OCI-LY7 (cell line): Measurements from ENCODE around the gene BMAL1.

Experiments used
- EZH2phosphoT487 ChIP-seq: fragments of 200-600 bp; sonication (generic); IDR thresholded peaks from 2 replicates; pipeline ENCODE4 v1.6.1; 2018; ENCODE audit warnings: low read depth, borderline replicate concordance, mild to moderate bottlenecking, mixed run types, antibody characterized with exemption, low read length, moderate library complexity, mixed read lengths
- TF ChIP-seq, protein P1 (sequence below): fragments of 200-600 bp; sonication (generic); conservative IDR thresholded peaks from 2 replicates; pipeline ENCODE4 v1.5.1; 2014; ENCODE audit warnings: mild to moderate bottlenecking, antibody characterized with exemption, low read length, moderate library complexity, mixed read lengths

DNA sequence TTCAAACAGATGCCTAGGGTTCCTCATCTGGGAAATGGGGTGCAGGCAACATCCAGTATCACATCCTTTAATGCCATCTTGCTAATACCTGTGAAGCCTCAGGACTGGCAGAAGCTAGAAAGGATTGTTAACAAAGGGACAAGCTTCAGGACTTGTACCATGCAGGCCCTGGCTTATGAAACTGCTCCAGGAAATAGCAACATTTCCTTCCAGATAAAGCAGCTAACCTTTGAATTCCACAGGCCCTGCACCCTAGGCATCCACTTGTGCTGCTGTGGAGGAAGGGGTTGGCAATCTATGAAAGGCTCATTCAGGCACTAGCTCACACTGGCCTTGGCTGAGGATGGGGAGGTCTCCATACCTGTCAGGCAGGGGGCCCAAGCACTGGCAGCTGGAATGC, 98.2 kb downstream of the BMAL1 start:
- TF ChIP-seq EZH2phosphoT487: no peak
- TF ChIP-seq, protein P1, sequence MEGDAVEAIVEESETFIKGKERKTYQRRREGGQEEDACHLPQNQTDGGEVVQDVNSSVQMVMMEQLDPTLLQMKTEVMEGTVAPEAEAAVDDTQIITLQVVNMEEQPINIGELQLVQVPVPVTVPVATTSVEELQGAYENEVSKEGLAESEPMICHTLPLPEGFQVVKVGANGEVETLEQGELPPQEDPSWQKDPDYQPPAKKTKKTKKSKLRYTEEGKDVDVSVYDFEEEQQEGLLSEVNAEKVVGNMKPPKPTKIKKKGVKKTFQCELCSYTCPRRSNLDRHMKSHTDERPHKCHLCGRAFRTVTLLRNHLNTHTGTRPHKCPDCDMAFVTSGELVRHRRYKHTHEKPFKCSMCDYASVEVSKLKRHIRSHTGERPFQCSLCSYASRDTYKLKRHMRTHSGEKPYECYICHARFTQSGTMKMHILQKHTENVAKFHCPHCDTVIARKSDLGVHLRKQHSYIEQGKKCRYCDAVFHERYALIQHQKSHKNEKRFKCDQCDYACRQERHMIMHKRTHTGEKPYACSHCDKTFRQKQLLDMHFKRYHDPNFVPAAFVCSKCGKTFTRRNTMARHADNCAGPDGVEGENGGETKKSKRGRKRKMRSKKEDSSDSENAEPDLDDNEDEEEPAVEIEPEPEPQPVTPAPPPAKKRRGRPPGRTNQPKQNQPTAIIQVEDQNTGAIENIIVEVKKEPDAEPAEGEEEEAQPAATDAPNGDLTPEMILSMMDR: no peak
